ENCODE measurements around the gene CR2.

- TF ChIP-seq CTCF (IDR thresholded peaks at IDR 0.05) (no peak), MAX (IDR thresholded peaks at IDR 0.05; ENCODE audit: low read depth) (no peak), SIN3A (IDR thresholded peaks at IDR 0.05; ENCODE audit: borderline replicate concordance, low read depth, low read length) (no peak), CHD2 (IDR thresholded peaks at IDR 0.05; ENCODE audit: low read length, partially characterized antibody) (no peak), MXI1 (IDR thresholded peaks at IDR 0.05; ENCODE audit: low read depth, low read length) (no peak)
Observed at GRCh38 chr1:207486198-207486597, 32.1 kb downstream of the CR2 start.

Data from SK-N-SH (cell line).